Cardiac muscle cell (in vitro differentiated cells and primary cell): ENCODE data around the gene CST7. TPM values are rescaled to one million over a fixed set of nuclear protein-coding genes. Genes with fewer than 3 reads are reported as not detected.

ENCODE experiments used
- DNase-seq, 2 donors: peaks; one replicate each; pipeline versions ENCODE4 v3.0.0 to v3.0.0-alpha.2; 2010 to 2017; ENCODE audit warnings: low read depth in 1 of 2, low spot score in 1 of 2
- H3K27ac ChIP-seq: fragments of 200-600 bp; sonication (generic); 2 replicates; pipeline ENCODE4 v1.5.1; 2016
- H3K27me3 ChIP-seq: fragments of 200-600 bp; sonication (generic); 2 replicates; pipeline ENCODE4 v1.6.0; 2016; ENCODE audit warnings: control low read depth
- H3K36me3 ChIP-seq: fragments of 200-600 bp; sonication (generic); 2 replicates; pipeline ENCODE4 v1.5.1; 2016; ENCODE audit warnings: control low read depth
- H3K4me1 ChIP-seq: fragments of 200-600 bp; sonication (generic); 2 replicates; pipeline ENCODE4 v1.8.1; 2017; ENCODE audit warnings: low read depth, mild to moderate bottlenecking, mixed run types
- H3K4me3 ChIP-seq: fragments of 200-600 bp; sonication (generic); 2 replicates; pipeline ENCODE4 v1.5.1; 2016; ENCODE audit warnings: mild to moderate bottlenecking
- H3K9me3 ChIP-seq: fragments of 200-600 bp; sonication (generic); 2 replicates; pipeline ENCODE4 v1.5.1; 2017; ENCODE audit warnings: low read depth, mild to moderate bottlenecking, control low read depth
- polyA plus RNA-seq: library from polyadenylated mRNA; unstranded; fragments of >200 nt; fragmentation: Nextera tagmentation; extraction: Ambion mirVana; gene quantifications from 2 replicates; pipeline ENCODE4 v1.2.1, GENCODE V29; 2016
- total RNA-seq: library from RNA; depleted of rRNA; stranded (reverse); fragments of >200 nt; gene quantifications from 2 replicates; pipeline ENCODE4 v1.2.3, GENCODE V29; 2016
- TF ChIP-seq, protein P1 (sequence below): IDR thresholded peaks from 2 replicates; pipeline ENCODE4 v1.5.1; 2012; ENCODE audit warnings: low read depth, mild to moderate bottlenecking, low read length

The CST7 gene
- total and polyA plus RNA-seq, 2 experiments from 2014 or later = 0.20 TPM; not detected in 1

DNA sequence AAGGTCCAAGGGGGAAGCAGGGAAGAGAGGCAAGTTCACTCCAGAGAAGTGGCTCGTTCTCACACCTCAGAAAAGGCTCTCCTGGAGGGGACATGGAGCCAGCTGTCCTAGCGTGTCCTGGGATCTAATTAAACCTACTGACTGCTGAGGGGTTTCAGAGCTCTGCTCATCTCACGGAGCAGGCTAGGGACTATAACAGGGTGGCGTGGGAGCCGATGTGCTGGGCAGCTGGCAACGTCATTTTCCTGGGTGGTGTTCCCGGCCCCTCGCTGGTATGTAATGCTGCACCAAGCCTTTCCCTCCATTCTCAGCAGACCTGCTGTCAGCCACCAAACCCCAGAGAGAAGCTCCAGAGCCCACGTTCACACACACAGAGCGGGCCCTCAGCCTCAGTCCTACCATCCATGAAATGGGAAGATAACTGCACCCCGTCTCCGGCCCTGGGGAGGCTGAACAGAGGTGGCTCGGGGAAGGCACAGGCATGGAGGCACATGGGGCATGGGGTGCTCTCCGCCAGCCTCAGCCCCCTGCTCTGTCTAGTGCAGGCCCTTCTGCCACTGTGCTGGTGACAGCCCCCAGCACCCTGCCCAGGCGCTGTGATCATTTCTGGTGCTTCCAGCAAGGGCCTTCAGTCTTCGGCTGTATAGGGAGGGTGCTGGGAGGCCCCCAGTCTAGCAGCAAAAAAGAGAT lies 1.9 kb downstream of the CST7 start:
- no peaks in the 10 kb centered on the region for H3K27me3 ChIP-seq
- TF ChIP-seq, protein P1, sequence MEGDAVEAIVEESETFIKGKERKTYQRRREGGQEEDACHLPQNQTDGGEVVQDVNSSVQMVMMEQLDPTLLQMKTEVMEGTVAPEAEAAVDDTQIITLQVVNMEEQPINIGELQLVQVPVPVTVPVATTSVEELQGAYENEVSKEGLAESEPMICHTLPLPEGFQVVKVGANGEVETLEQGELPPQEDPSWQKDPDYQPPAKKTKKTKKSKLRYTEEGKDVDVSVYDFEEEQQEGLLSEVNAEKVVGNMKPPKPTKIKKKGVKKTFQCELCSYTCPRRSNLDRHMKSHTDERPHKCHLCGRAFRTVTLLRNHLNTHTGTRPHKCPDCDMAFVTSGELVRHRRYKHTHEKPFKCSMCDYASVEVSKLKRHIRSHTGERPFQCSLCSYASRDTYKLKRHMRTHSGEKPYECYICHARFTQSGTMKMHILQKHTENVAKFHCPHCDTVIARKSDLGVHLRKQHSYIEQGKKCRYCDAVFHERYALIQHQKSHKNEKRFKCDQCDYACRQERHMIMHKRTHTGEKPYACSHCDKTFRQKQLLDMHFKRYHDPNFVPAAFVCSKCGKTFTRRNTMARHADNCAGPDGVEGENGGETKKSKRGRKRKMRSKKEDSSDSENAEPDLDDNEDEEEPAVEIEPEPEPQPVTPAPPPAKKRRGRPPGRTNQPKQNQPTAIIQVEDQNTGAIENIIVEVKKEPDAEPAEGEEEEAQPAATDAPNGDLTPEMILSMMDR = no peak
- no peaks in the 10 kb centered on the region for H3K36me3 ChIP-seq
- H3K27ac ChIP-seq = no peak overlapping the region
- no peak overlapping the region for H3K4me3 ChIP-seq
- no peaks in the 10 kb centered on the region for H3K9me3 ChIP-seq
- no peaks in the 10 kb centered on the region for H3K4me1 ChIP-seq
- DNase-seq = no peak

DNA sequence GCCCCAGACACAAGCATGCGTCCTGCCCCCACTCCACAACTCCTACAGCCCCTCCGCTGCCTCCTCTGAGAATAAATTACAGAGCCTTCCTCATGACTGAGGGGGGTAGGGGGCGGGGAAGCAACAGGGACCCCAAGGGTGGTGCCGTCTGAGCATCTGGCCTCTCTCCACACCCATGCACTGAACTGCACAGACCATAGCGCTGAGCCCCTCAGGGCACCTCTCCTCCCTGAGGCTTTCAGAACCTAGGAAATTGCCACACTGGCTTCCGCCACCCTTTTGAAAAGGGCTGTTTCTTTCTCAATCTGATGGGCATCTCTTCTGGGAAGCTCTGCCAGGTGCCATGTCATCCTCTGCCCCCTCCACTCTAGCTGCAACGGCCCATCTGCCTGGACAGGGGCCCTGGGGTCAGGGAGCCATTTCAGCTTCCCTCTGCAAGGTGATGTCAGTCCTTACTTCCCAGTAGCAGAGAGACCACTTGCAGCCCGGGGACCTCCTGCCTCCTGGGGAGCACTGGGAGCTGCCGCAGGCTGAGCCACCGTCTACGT lies 2.5 kb downstream of the CST7 start:
- Histone ChIP-seq H3K36me3 (no peaks in the 10 kb centered on the region), H3K27me3 (no peaks in the 10 kb centered on the region), H3K4me1 (no peaks in the 10 kb centered on the region), H3K9me3 (no peaks in the 10 kb centered on the region), H3K4me3 (no peak overlapping the region), H3K27ac (no peak overlapping the region)
- TF ChIP-seq, protein P1 = no peak
- DNase-seq = no peak

DNA sequence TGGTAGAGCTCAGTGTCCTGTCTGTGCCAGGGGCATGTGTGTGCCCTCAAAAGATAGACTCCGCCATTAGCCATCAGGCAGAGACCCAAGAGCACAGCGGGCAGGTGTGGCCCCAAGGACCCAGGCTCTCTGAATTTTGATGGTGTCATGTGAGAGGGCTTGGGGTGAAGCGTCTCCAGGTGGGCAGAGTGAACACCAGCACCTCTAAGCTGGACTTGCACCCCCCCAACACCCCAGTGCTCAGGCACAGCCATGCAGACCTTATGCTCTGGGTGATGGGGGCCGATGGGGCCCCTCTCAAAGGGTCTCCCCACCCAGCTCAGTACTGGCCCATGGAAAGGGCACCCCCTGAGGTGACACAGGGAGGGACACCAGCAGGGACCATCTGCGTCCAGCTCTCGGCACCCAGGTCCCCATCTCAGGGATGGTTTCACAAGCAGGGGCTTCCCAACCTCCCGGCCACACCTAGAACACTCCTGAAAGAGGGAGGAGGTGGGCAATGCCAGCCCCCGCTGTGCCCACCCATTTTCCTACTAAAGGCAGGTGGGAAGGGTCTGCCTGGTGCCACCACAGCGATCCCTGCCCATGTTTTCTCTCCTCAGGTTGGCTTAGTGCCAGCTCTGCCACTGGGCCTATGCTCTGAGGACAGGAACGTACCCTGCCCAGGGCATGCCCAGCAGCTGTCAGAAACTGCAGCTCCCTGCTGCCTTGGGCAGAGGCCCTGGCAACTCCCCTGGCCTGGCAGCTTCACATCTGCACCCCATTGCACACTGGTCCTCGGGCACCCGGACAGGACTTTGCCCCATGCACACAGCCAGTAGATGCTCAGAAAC lies 3.5 kb downstream of the CST7 start:
- Histone ChIP-seq H3K9me3 (no peaks in the 10 kb centered on the region), H3K27me3 (no peaks in the 10 kb centered on the region), H3K4me1 (no peaks in the 10 kb centered on the region), H3K36me3 (no peaks in the 10 kb centered on the region), H3K4me3 (no peak overlapping the region), H3K27ac (no peak overlapping the region)
- no peak for DNase-seq
- TF ChIP-seq, protein P1 = no peak

DNA sequence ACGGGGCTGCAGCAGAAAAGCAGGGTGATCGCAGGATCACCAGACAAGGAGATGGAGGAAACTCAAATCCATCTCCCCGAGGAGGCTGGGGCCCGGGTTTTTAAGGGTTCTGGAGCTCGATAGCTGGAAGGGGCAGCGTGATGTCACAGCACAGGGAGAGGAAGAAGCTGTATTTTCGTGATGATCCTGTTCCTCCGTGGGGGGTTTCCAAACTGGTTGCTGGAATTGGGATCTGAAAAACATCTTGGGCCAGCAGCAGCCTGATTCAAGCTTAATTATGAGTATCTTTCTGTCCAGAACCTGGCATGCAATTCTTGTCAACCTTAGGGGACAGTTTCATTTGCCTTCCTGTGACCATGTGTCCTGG lies 4.1 kb downstream of the CST7 start:
- Histone ChIP-seq H3K27me3 (no peaks in the 10 kb centered on the region), H3K36me3 (no peaks in the 10 kb centered on the region), H3K4me3 (no peak overlapping the region), H3K4me1 (no peaks in the 10 kb centered on the region), H3K9me3 (no peaks in the 10 kb centered on the region), H3K27ac (no peak overlapping the region)
- DNase-seq = no peak
- TF ChIP-seq, protein P1 = no peak

DNA sequence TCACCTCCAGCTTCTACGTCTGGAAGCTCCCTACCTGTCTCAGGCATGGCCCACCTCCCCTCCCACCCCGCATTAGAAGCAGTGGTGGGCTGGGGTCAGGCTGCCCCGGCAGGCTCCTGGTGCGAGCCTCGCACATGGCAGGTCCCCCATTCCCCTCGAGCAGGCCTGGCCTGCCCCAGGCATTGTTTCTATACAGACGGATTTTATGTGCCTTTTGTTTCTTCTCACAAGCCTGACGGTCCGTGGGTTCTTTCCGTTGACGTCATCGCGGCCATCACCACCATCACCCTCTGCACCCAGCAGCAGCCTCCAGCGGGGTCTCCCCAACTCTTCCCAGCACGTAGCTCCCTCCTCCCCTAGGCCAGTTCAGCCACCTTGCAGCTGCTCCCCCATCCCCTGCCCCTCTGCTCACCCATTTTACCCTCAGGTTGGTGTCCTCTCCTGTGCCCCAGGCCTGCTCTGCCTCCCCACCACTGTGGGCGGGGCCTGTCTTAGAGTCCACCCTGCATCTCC lies 4.6 kb downstream of the CST7 start:
- Histone ChIP-seq H3K4me3 (no peak overlapping the region), H3K27ac (no peak overlapping the region), H3K9me3 (no peaks in the 10 kb centered on the region), H3K36me3 (no peaks in the 10 kb centered on the region), H3K4me1 (no peaks in the 10 kb centered on the region), H3K27me3 (no peaks in the 10 kb centered on the region)
- DNase-seq = no peak
- TF ChIP-seq, protein P1 = no peak
